Measurements from ENCODE around the gene DHFR2.

DHFR2 gene

DNA sequence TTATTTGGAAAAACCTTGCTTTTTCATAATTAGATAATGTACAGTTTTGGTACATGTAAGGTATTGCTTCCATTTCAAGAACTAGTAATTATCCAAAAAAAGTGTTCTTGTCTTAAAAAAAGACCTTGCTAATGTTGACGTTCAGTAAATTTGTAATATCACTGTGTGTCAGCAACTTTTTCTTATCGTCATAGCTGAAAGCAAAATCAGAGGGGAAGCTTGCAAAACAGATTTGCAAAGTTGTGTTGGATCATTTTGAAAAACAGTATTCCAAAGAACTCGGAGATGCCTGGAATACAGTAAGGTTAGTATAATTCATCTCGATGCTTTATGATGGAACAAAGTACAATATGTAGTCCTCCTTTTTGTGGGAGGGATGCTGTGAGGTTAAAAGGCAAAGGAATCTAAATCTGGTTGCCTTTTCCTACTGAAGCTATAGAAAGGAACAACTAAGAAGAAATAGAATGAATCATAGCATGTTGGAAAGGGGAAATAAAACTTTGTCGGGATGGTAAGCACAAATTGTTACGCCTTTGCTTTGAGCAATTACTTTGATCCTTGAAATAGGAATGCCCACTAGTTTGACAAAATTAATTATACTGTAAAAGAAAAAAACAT, 1.6 kb upstream of the DHFR2 start:
- Histone ChIP-seq H3K79me2 (ENCODE audit: low read length) (peaks cover 31% of the 10 kb centered on the region), H3K4me1 (ENCODE audit: low read length) (peaks cover 30% of the 10 kb centered on the region), H3K9ac (ENCODE audit: low read length) (peak overlapping the region; percentile 95; the same call in 1 of the 2 replicates), H3K27ac (ENCODE audit: low read length) (no peak overlapping the region), H3K4me2 (ENCODE audit: low read length) (peak overlapping the region; percentile 44), H3K36me3 (replicated peaks; ENCODE audit: low read depth, low read length) (peaks cover 8% of the 10 kb centered on the region), H3K4me3 (ENCODE audit: low read length) (peak overlapping the region; percentile 78), H4K20me1 (ENCODE audit: insufficient read depth, low read length) (no peaks in the 10 kb centered on the region), H3K27me3 (ENCODE audit: low read depth, low read length) (no peaks in the 10 kb centered on the region), H2AFZ (ENCODE audit: low read depth, low read length) (no peak overlapping the region), H3K9me3 (ENCODE audit: insufficient read depth, low read length) (no peaks in the 10 kb centered on the region)
- TF ChIP-seq, protein P1, sequence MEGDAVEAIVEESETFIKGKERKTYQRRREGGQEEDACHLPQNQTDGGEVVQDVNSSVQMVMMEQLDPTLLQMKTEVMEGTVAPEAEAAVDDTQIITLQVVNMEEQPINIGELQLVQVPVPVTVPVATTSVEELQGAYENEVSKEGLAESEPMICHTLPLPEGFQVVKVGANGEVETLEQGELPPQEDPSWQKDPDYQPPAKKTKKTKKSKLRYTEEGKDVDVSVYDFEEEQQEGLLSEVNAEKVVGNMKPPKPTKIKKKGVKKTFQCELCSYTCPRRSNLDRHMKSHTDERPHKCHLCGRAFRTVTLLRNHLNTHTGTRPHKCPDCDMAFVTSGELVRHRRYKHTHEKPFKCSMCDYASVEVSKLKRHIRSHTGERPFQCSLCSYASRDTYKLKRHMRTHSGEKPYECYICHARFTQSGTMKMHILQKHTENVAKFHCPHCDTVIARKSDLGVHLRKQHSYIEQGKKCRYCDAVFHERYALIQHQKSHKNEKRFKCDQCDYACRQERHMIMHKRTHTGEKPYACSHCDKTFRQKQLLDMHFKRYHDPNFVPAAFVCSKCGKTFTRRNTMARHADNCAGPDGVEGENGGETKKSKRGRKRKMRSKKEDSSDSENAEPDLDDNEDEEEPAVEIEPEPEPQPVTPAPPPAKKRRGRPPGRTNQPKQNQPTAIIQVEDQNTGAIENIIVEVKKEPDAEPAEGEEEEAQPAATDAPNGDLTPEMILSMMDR (IDR thresholded peaks at IDR 0.05; ENCODE audit: low read depth, low read length): no peak
- no peak for TF ChIP-seq EZH2phosphoT487 (IDR thresholded peaks at IDR 0.05; ENCODE audit: low read depth)

DNA sequence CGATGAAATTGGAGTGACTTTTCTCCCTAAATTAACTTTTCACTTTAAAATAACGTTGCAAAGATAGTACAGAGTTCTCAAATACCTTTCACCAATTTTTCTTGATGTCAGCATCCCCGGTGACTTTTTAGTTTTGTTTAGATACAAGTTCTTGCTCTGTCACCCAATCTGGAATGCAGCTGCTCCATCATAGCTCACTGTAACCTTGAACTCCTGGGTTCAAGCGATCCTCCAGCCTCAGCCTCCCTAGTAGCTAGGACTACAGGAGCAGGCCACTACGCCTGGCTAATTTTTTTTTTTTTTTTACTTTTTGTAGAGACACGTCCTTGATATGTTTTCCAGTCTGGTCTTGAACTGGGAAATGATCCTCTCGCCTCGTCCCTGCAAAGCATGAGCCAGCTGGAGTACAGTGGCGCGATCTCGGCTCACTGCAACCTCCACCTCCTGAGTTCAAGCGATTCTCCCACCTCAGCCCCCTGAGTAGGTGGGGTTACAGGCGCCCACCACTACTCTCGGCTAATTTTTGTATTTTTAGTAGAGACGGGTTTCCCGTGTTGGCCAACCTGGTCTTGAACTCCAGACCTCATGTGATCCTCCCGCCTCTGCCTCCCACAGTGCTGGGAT, 892 bp upstream of the DHFR2 start:
- Histone ChIP-seq H3K4me3 (ENCODE audit: low read length) (peak overlapping the region; percentile 78), H3K9me3 (ENCODE audit: insufficient read depth, low read length) (no peaks in the 10 kb centered on the region), H3K27me3 (ENCODE audit: low read depth, low read length) (no peaks in the 10 kb centered on the region), H4K20me1 (ENCODE audit: insufficient read depth, low read length) (no peaks in the 10 kb centered on the region), H3K27ac (ENCODE audit: low read length) (peak overlapping the region; percentile 88), H2AFZ (ENCODE audit: low read depth, low read length) (peak overlapping the region; percentile 93), H3K4me1 (ENCODE audit: low read length) (peaks cover 23% of the 10 kb centered on the region), H3K36me3 (replicated peaks; ENCODE audit: low read depth, low read length) (peaks cover 8% of the 10 kb centered on the region), H3K4me2 (ENCODE audit: low read length) (peak overlapping the region; percentile 44), H3K79me2 (ENCODE audit: low read length) (peaks cover 31% of the 10 kb centered on the region), H3K9ac (ENCODE audit: low read length) (peak overlapping the region; percentile 95)
- TF ChIP-seq, protein P1 (IDR thresholded peaks at IDR 0.05; ENCODE audit: low read depth, low read length): no peak
- TF ChIP-seq EZH2phosphoT487 (IDR thresholded peaks at IDR 0.05; ENCODE audit: low read depth): no peak

DNA sequence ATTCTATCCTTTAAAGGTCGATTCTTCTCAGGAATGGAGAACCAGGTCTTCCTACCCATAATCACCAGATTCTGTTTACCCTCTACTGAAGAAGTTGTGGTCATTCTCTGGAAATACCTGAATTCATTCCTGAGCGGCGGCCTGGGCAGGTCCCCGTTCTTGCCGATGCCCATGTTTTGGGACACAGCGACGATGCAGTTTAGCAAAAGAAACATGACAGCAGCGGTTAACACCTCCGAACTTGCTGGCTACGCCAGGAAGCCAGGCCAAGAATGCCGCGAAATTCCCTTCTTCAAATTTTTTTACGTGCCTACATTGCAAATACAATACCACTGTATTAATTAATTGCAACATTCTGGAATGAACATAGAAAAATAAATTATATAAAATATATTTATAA, 1.4 kb downstream of the DHFR2 start:
- Histone ChIP-seq H3K4me3 (ENCODE audit: low read length) (no peak overlapping the region), H3K9ac (ENCODE audit: low read length) (no peak overlapping the region), H3K4me2 (ENCODE audit: low read length) (no peak overlapping the region), H3K27me3 (ENCODE audit: low read depth, low read length) (no peaks in the 10 kb centered on the region), H4K20me1 (ENCODE audit: insufficient read depth, low read length) (no peaks in the 10 kb centered on the region), H3K27ac (ENCODE audit: low read length) (no peak overlapping the region), H3K79me2 (ENCODE audit: low read length) (peaks cover 31% of the 10 kb centered on the region), H3K36me3 (replicated peaks; ENCODE audit: low read depth, low read length) (peaks cover 4% of the 10 kb centered on the region), H3K9me3 (ENCODE audit: insufficient read depth, low read length) (no peaks in the 10 kb centered on the region), H2AFZ (ENCODE audit: low read depth, low read length) (no peak overlapping the region), H3K4me1 (ENCODE audit: low read length) (peaks cover 19% of the 10 kb centered on the region)
- no peak for TF ChIP-seq EZH2phosphoT487 (IDR thresholded peaks at IDR 0.05; ENCODE audit: low read depth)
- TF ChIP-seq, protein P1 (IDR thresholded peaks at IDR 0.05; ENCODE audit: low read depth, low read length): no peak

DNA sequence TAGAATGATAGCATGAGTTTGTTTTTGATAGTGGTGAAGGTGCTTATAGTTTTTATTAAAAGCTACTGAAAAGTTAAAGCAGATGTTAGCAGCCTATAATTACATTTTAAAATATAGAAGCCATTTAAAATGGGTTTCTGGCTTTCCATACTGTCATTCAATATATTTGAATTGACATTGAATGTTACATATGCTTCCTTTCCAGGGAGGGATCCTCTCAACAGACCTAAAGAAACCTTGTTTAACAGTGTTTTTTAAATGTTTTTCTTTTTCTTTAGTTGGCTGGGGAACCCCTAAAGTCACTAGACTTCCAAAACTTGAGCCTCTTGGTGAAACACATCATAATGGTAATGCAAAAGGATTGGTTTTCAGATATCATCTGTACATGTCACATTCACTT, 12.2 kb downstream of the DHFR2 start:
- Histone ChIP-seq H3K79me2 (ENCODE audit: low read length) (no peaks in the 10 kb centered on the region), H3K36me3 (replicated peaks; ENCODE audit: low read depth, low read length) (no peaks in the 10 kb centered on the region), H2AFZ (ENCODE audit: low read depth, low read length) (no peak overlapping the region), H4K20me1 (ENCODE audit: insufficient read depth, low read length) (no peaks in the 10 kb centered on the region), H3K27ac (ENCODE audit: low read length) (no peak overlapping the region), H3K27me3 (ENCODE audit: low read depth, low read length) (no peaks in the 10 kb centered on the region), H3K4me2 (ENCODE audit: low read length) (no peak overlapping the region), H3K9me3 (ENCODE audit: insufficient read depth, low read length) (no peaks in the 10 kb centered on the region), H3K4me3 (ENCODE audit: low read length) (no peak overlapping the region), H3K4me1 (ENCODE audit: low read length) (no peaks in the 10 kb centered on the region), H3K9ac (ENCODE audit: low read length) (no peak overlapping the region)
- TF ChIP-seq EZH2phosphoT487 (IDR thresholded peaks at IDR 0.05; ENCODE audit: low read depth): no peak
- TF ChIP-seq, protein P1 (IDR thresholded peaks at IDR 0.05; ENCODE audit: low read depth, low read length): no peak

All from OCI-LY3 (cell line).